MM.1S (cell line): ENCODE measurements around the gene CD58.

Source experiments
- CTCF ChIP-seq: fragments of 300-600 bp; sonication (generic); IDR thresholded peaks from 2 replicates; pipeline ENCODE4 v1.5.1; 2016; ENCODE audit warnings: antibody characterized with exemption, low read length, mixed read lengths
- EZH2 ChIP-seq: fragments of 300-600 bp; sonication (generic); optimal IDR thresholded peaks from 2 replicates; pipeline ENCODE3; 2017; ENCODE audit warnings: low read depth, mild to moderate bottlenecking, antibody characterized with exemption, low read length, mixed read lengths
- EZH2phosphoT487 ChIP-seq: fragments of 300-600 bp; sonication (generic); IDR thresholded peaks from 2 replicates; pipeline ENCODE4 v1.6.1; 2018; ENCODE audit warnings: antibody characterized with exemption, low read length

GRCh38 chr1:116572099-116572498, 1.3 kb upstream of the CD58 start:
- TF ChIP-seq CTCF (no peak), EZH2 (no peak), EZH2phosphoT487 (no peak)
